Liver (tissue), 9 donors: ENCODE measurements around the gene SEMA4D. TPM values are rescaled to one million over a fixed set of nuclear protein-coding genes. Genes with fewer than 3 reads are reported as not detected.

ENCODE experiments used
- DNase-seq: peaks from one replicate; pipeline ENCODE4 v3.0.0-alpha.2; 2017; ENCODE audit warnings: low spot score
- H3K27ac ChIP-seq, 2 donors: one replicate each; pipeline ENCODE4 v1.7.0; 2013; ENCODE audit warnings: inconsistent platforms in 2 of 2, low read length in 2 of 2, control low read depth in 1 of 2, low read depth in 1 of 2, mild to moderate bottlenecking in 1 of 2
- H3K27me3 ChIP-seq, 4 donors: one replicate each; pipeline versions ENCODE4 v1.6.1 to v1.7.0; 2013; ENCODE audit warnings: low read length in 3 of 4, inconsistent platforms in 1 of 4, mild to moderate bottlenecking in 1 of 4, moderate library complexity in 1 of 4; ENCODE audit not compliant: control insufficient read depth in 4 of 4, insufficient read depth in 4 of 4
- H3K36me3 ChIP-seq, 4 donors: one replicate each; pipeline versions ENCODE4 v1.6.1 to v1.7.0; 2013; ENCODE audit warnings: low read length in 3 of 4, mild to moderate bottlenecking in 3 of 4, low read depth in 1 of 4, moderate library complexity in 1 of 4; ENCODE audit not compliant: control insufficient read depth in 4 of 4, insufficient read depth in 3 of 4
- H3K4me1 ChIP-seq, 4 donors: one replicate each; pipeline versions ENCODE4 v1.6.1 to v1.7.0; 2013; ENCODE audit warnings: low read length in 3 of 4, mild to moderate bottlenecking in 3 of 4, moderate library complexity in 1 of 4; ENCODE audit not compliant: control insufficient read depth in 4 of 4, insufficient read depth in 4 of 4
- H3K4me3 ChIP-seq, 3 donors: one replicate each; pipeline versions ENCODE4 v1.6.1 to v1.7.0; 2013; ENCODE audit warnings: low read length in 3 of 3, control low read depth in 1 of 3, low read depth in 1 of 3, mild to moderate bottlenecking in 1 of 3
- H3K9ac ChIP-seq, 2 donors: one replicate each; pipeline ENCODE4 v1.7.0; 2013; ENCODE audit warnings: low read length in 2 of 2, mild to moderate bottlenecking in 2 of 2, moderate library complexity in 2 of 2, control low read depth in 1 of 2, low read depth in 1 of 2
- H3K9me3 ChIP-seq, 4 donors: one replicate each; pipeline versions ENCODE4 v1.6.1 to v1.7.0; 2013; ENCODE audit warnings: low read length in 3 of 4; ENCODE audit not compliant: control insufficient read depth in 4 of 4
- EGR1 ChIP-seq, 2 donors: IDR thresholded peaks; 2 replicates each; pipeline ENCODE4 v1.6.1; 2016 to 2018; ENCODE audit warnings: antibody characterized with exemption in 2 of 2, low read depth in 2 of 2
- FOXA1 ChIP-seq: IDR thresholded peaks from 2 replicates; pipeline ENCODE4 v1.6.1; 2016; ENCODE audit warnings: antibody characterized with exemption
- FOXA2 ChIP-seq: IDR thresholded peaks from 2 replicates; pipeline ENCODE4 v1.6.1; 2016; ENCODE audit warnings: antibody characterized with exemption
- GABPA ChIP-seq, 2 donors: IDR thresholded peaks in 1 of 2; conservative IDR thresholded peaks in 1 of 2; 2 replicates each; pipeline ENCODE4 v1.6.1; 2016; ENCODE audit warnings: antibody characterized with exemption in 2 of 2, mild to moderate bottlenecking in 1 of 2, moderate library complexity in 1 of 2
- HNF4A ChIP-seq, 2 donors: conservative IDR thresholded peaks; 2 replicates each; pipeline ENCODE4 v1.6.1; 2016; ENCODE audit warnings: antibody characterized with exemption in 2 of 2, mild to moderate bottlenecking in 2 of 2
- HNF4G ChIP-seq: IDR thresholded peaks from 2 replicates; pipeline ENCODE4 v1.6.1; 2016; ENCODE audit warnings: antibody characterized with exemption
- JUND ChIP-seq, 2 donors: IDR thresholded peaks; 2 replicates each; pipeline ENCODE4 v1.6.1; 2016; ENCODE audit warnings: antibody characterized with exemption in 2 of 2
- NR2F2 ChIP-seq: IDR thresholded peaks from 2 replicates; pipeline ENCODE4 v1.6.1; 2016; ENCODE audit warnings: antibody characterized with exemption
- RAD21 ChIP-seq, 2 donors: IDR thresholded peaks; 2 replicates each; pipeline ENCODE4 v1.6.1; 2016; ENCODE audit warnings: antibody characterized with exemption in 2 of 2, mild to moderate bottlenecking in 2 of 2
- RXRA ChIP-seq, 2 donors: IDR thresholded peaks; 2 replicates each; pipeline ENCODE4 v1.6.1; 2017 to 2018; ENCODE audit warnings: antibody characterized with exemption in 2 of 2, mild to moderate bottlenecking in 1 of 2
- SP1 ChIP-seq: IDR thresholded peaks from 2 replicates; pipeline ENCODE4 v1.6.1; 2018; ENCODE audit warnings: antibody characterized with exemption, mild to moderate bottlenecking
- TAF1 ChIP-seq: conservative IDR thresholded peaks from 2 replicates; pipeline ENCODE4 v1.6.1; 2016; ENCODE audit warnings: antibody characterized with exemption, mild to moderate bottlenecking
- WGBS: extraction: QIAGEN DNeasy Blood & Tissue Kit; methylation state at CpG from one replicate; pipeline ENCODE4 v1.1.7; 2013; 5-methylcytosine and 5-hydroxymethylcytosine counted together
- polyA plus RNA-seq, 2 donors: library from polyadenylated mRNA; stranded (reverse) in 1 of 2; unstranded in 1 of 2; fragments of 200-250 nt in 1 of 2; fragments of >200 nt in 1 of 2; fragmentation: Nextera tagmentation in 1 of 2; extraction: Ambion mirVana in 1 of 2; gene quantifications; one replicate each; pipeline versions ENCODE4 v1.2.1 to v1.2.3, GENCODE V29; 2013 to 2015
- total RNA-seq, 2 donors: library from RNA; depleted of rRNA; stranded (reverse); fragments of >200 nt; gene quantifications; one replicate each; pipeline ENCODE4 v1.2.3, GENCODE V29; 2014
- TF ChIP-seq, protein P1 (sequence below): IDR thresholded peaks from 2 replicates; pipeline ENCODE4 v1.6.1; 2016; ENCODE audit warnings: antibody characterized with exemption
- TF ChIP-seq, protein P2 (sequence below): fragments of 150-350 bp; IDR thresholded peaks from 2 replicates; pipeline ENCODE4 v1.5.1; 2017; ENCODE audit warnings: improper control_type of control experiment, low read depth, low read length; ENCODE audit not compliant: missing input control
- TF ChIP-seq, protein P3 (sequence below): IDR thresholded peaks from 2 replicates; pipeline ENCODE4 v1.6.1; 2016; ENCODE audit warnings: antibody characterized with exemption
- TF ChIP-seq, protein P4 (sequence below): IDR thresholded peaks from 2 replicates; pipeline ENCODE4 v1.6.1; 2016; ENCODE audit warnings: antibody characterized with exemption, mild to moderate bottlenecking
- donor health status: healthy.
- donor health status: healthy.
- donor health status: healthy.
- donor health status: healthy.
- donor health status: healthy.

Gene SEMA4D
- total and polyA plus RNA-seq, 4 donors: 1.4 to 12.0 (median 4.1) TPM

DNA sequence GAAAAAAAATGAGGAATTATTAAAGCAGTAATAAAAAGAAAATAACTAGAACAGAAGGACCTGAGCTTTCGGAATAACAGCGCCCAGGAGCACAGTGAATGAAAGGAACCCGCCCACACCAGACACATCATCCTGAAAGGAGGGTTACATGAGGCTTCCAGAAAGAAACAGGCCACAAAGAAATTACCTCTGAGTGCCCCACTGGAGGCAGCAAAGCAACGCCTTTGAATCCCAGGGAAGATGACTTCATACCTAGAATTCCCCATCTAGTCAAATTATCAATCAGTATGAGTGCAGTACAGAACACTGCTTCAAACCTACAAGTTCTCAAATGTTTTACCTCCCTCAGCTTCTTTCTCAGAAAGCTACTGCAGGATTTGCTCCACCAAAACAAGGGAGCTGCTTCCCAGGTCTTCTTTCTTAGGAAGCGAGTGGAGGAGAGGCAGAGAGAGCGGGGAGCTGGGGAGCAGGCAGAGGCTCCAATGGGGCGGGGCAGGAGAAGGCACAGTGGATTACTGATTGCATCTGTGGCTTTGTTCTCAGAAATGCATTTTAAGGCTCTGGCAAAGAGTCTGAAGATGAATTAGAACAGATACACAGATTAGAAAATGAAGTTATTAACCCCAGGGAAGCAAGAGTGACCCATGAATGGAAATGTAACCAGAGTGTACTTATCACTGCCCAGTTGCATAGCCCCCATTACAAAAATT is 87.1 kb downstream of the SEMA4D start:
- peaks cover 0 to 3% (median 0%) of the 10 kb centered on the region in 4 donors for H3K4me1 ChIP-seq
- H3K27ac ChIP-seq: no peak overlapping the region
- no peaks in the 10 kb centered on the region for H3K27me3 ChIP-seq
- no peak for TF ChIP-seq HNF4A (conservative IDR thresholded peaks at IDR 0.05)
- no peak for TF ChIP-seq JUND (IDR thresholded peaks at IDR 0.05)
- 88% methylated on average over 7 of the region's 7 CpGs for WGBS
- no peak overlapping the region for H3K9ac ChIP-seq
- DNase-seq: no peak
- H3K9me3 ChIP-seq: no peaks in the 10 kb centered on the region
- H3K36me3 ChIP-seq: no peaks in the 10 kb centered on the region
- H3K4me3 ChIP-seq: no peak overlapping the region

DNA sequence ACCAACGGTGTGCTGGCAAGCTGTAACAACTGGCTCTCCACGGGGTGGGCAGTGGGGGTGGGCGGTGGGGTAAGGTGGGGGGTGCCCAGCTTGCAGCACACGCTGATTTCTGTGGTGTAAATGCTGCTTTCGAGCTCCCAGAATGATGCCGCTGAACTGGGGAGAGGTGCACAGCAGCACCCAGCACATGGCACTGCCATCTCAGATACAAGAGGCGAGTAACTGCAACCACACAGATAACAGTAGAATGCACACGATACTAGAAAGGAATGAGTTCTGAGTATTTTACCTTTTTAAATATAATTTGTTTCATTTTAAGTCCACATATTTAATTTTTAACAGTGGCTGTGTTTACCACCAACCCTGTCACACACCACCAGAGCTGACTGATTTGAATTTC is 87.9 kb downstream of the SEMA4D start:
- H3K9me3 ChIP-seq: no peaks in the 10 kb centered on the region
- no peak for TF ChIP-seq GABPA (IDR thresholded peaks at IDR 0.05 in 1 of 2, conservative IDR thresholded peaks at IDR 0.05 in 1 of 2)
- TF ChIP-seq TAF1: no peak
- TF ChIP-seq, protein P1, sequence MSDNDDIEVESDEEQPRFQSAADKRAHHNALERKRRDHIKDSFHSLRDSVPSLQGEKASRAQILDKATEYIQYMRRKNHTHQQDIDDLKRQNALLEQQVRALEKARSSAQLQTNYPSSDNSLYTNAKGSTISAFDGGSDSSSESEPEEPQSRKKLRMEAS: no peak
- TF ChIP-seq, protein P2, sequence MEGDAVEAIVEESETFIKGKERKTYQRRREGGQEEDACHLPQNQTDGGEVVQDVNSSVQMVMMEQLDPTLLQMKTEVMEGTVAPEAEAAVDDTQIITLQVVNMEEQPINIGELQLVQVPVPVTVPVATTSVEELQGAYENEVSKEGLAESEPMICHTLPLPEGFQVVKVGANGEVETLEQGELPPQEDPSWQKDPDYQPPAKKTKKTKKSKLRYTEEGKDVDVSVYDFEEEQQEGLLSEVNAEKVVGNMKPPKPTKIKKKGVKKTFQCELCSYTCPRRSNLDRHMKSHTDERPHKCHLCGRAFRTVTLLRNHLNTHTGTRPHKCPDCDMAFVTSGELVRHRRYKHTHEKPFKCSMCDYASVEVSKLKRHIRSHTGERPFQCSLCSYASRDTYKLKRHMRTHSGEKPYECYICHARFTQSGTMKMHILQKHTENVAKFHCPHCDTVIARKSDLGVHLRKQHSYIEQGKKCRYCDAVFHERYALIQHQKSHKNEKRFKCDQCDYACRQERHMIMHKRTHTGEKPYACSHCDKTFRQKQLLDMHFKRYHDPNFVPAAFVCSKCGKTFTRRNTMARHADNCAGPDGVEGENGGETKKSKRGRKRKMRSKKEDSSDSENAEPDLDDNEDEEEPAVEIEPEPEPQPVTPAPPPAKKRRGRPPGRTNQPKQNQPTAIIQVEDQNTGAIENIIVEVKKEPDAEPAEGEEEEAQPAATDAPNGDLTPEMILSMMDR: no peak
- TF ChIP-seq HNF4A (conservative IDR thresholded peaks at IDR 0.05): no peak
- no peak for TF ChIP-seq JUND (IDR thresholded peaks at IDR 0.05)
- no peak for TF ChIP-seq HNF4G
- TF ChIP-seq FOXA1: no peak
- TF ChIP-seq, protein P3, sequence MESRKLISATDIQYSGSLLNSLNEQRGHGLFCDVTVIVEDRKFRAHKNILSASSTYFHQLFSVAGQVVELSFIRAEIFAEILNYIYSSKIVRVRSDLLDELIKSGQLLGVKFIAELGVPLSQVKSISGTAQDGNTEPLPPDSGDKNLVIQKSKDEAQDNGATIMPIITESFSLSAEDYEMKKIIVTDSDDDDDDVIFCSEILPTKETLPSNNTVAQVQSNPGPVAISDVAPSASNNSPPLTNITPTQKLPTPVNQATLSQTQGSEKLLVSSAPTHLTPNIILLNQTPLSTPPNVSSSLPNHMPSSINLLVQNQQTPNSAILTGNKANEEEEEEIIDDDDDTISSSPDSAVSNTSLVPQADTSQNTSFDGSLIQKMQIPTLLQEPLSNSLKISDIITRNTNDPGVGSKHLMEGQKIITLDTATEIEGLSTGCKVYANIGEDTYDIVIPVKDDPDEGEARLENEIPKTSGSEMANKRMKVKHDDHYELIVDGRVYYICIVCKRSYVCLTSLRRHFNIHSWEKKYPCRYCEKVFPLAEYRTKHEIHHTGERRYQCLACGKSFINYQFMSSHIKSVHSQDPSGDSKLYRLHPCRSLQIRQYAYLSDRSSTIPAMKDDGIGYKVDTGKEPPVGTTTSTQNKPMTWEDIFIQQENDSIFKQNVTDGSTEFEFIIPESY: no peak
- no peak for TF ChIP-seq RXRA (IDR thresholded peaks at IDR 0.05)
- TF ChIP-seq, protein P4, sequence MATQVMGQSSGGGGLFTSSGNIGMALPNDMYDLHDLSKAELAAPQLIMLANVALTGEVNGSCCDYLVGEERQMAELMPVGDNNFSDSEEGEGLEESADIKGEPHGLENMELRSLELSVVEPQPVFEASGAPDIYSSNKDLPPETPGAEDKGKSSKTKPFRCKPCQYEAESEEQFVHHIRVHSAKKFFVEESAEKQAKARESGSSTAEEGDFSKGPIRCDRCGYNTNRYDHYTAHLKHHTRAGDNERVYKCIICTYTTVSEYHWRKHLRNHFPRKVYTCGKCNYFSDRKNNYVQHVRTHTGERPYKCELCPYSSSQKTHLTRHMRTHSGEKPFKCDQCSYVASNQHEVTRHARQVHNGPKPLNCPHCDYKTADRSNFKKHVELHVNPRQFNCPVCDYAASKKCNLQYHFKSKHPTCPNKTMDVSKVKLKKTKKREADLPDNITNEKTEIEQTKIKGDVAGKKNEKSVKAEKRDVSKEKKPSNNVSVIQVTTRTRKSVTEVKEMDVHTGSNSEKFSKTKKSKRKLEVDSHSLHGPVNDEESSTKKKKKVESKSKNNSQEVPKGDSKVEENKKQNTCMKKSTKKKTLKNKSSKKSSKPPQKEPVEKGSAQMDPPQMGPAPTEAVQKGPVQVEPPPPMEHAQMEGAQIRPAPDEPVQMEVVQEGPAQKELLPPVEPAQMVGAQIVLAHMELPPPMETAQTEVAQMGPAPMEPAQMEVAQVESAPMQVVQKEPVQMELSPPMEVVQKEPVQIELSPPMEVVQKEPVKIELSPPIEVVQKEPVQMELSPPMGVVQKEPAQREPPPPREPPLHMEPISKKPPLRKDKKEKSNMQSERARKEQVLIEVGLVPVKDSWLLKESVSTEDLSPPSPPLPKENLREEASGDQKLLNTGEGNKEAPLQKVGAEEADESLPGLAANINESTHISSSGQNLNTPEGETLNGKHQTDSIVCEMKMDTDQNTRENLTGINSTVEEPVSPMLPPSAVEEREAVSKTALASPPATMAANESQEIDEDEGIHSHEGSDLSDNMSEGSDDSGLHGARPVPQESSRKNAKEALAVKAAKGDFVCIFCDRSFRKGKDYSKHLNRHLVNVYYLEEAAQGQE: no peak
- no peak for TF ChIP-seq NR2F2
- TF ChIP-seq FOXA2: no peak
- TF ChIP-seq SP1: no peak
- no peak for TF ChIP-seq EGR1 (IDR thresholded peaks at IDR 0.05; ENCODE audit: low read depth in 2 of 2)
- no peak for TF ChIP-seq RAD21 (IDR thresholded peaks at IDR 0.05)
- H3K27me3 ChIP-seq: no peaks in the 10 kb centered on the region
- no peaks in the 10 kb centered on the region for H3K36me3 ChIP-seq
- H3K4me1 ChIP-seq: peaks cover 0 to 3% (median 0%) of the 10 kb centered on the region in 4 donors
- H3K27ac ChIP-seq: no peak overlapping the region
- no peak for DNase-seq
- no peak overlapping the region for H3K4me3 ChIP-seq
- no peak overlapping the region for H3K9ac ChIP-seq
- whole genome bisulfite sequencing: 89% methylated on average over 8 of the region's 8 CpGs
